ENCODE results near the gene SHB. TPM values are rescaled to one million over a fixed set of nuclear protein-coding genes. Genes with fewer than 3 reads are reported as not detected.

Gene SHB
- total RNA-seq, 1 experiment from 2014 or later = 29.6 TPM

DNA sequence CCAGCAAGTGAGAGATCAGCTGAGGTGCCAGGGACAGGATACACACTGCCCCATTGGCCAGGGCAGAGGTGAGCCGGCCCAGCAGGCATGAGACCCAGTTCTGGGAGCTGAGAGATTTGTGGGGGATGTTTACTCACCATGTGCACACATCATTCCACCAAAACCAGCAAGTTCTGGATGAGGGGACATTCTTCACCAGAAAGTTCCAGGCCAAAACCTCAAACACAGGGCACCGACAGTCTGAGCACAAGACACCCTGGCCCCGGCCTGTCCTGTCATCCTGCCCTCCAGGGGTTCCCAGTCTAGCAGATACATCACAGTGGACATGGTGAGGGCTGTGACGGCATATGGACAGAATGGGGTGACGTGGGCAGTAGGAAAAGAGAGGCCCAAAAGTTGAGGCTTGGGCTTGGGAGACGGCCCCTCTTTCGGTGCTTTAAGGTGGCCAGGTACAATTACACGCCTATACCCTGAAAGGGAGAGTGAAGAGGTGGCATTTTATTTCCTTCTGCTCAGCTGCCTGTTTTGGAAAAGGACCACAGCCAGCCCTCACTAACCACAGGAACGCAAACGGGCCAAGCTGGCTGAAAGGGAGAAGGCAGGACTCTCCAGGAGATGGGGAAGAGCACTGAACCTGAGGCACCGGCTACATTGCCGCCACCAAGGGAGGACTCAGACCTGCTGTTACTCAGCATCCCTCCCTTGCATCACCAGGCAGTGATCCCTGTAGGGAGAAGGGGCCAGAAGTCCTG is 64.0 kb downstream of the SHB start:
- no peaks in the 10 kb centered on the region for H3K9me3 Mint-ChIP-seq (ENCODE audit: unreplicated experiment)
- CTCF ChIA-PET = interaction anchor here (0.6 to 1.7 kb wide), 4 partner anchors 8 to 84 kb away, joined by 3 to 5 read pairs (median 3); no protein-coding TSS in a partner anchor
- H3K27me3 Mint-ChIP-seq (ENCODE audit: insufficient read depth, unreplicated experiment) = no peaks in the 10 kb centered on the region
- intact Hi-C loops (cut with micrococcal nuclease) = loop anchor here (5.0 kb wide), 1 partner anchor 83 kb away; no protein-coding TSS in a partner anchor
- no TSS peak for BruUV-seq (replicated peaks)
- TF ChIP-seq, protein P1, sequence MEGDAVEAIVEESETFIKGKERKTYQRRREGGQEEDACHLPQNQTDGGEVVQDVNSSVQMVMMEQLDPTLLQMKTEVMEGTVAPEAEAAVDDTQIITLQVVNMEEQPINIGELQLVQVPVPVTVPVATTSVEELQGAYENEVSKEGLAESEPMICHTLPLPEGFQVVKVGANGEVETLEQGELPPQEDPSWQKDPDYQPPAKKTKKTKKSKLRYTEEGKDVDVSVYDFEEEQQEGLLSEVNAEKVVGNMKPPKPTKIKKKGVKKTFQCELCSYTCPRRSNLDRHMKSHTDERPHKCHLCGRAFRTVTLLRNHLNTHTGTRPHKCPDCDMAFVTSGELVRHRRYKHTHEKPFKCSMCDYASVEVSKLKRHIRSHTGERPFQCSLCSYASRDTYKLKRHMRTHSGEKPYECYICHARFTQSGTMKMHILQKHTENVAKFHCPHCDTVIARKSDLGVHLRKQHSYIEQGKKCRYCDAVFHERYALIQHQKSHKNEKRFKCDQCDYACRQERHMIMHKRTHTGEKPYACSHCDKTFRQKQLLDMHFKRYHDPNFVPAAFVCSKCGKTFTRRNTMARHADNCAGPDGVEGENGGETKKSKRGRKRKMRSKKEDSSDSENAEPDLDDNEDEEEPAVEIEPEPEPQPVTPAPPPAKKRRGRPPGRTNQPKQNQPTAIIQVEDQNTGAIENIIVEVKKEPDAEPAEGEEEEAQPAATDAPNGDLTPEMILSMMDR (IDR thresholded peaks at IDR 0.05; ENCODE audit: unreplicated experiment) = no peak
- DNase-seq (ENCODE audit: unreplicated experiment) = no peak
- peak overlapping the region; percentile 70 for H3K27ac Mint-ChIP-seq (ENCODE audit: low read depth, unreplicated experiment)
- H3K4me3 Mint-ChIP-seq (ENCODE audit: unreplicated experiment) = no peak overlapping the region
- H3K36me3 Mint-ChIP-seq (ENCODE audit: insufficient read depth, unreplicated experiment) = no peaks in the 10 kb centered on the region
- H3K4me1 Mint-ChIP-seq (ENCODE audit: insufficient read depth, unreplicated experiment) = peaks cover 46% of the 10 kb centered on the region
- POLR2A ChIA-PET = interaction anchor here (1.4 to 1.8 kb wide), 3 partner anchors 10 to 43 kb away, joined by 3 to 11 read pairs (median 4); no protein-coding TSS in a partner anchor

GRCh38 chr9:38003946-38004808 is 64.8 kb downstream of the SHB start:
- Mint-ChIP-seq H3K4me1 (ENCODE audit: insufficient read depth, unreplicated experiment) (peaks cover 51% of the 10 kb centered on the region), H3K9me3 (ENCODE audit: unreplicated experiment) (no peaks in the 10 kb centered on the region), H3K4me3 (ENCODE audit: unreplicated experiment) (no peak overlapping the region), H3K36me3 (ENCODE audit: insufficient read depth, unreplicated experiment) (no peaks in the 10 kb centered on the region), H3K27ac (ENCODE audit: low read depth, unreplicated experiment) (peak overlapping the region; percentile 70), H3K27me3 (ENCODE audit: insufficient read depth, unreplicated experiment) (no peaks in the 10 kb centered on the region)
- no peak for DNase-seq (ENCODE audit: unreplicated experiment)
- ChIA-PET POLR2A (no interaction called here), CTCF (interaction anchor here (0.7 to 1.7 kb wide), 5 partner anchors 8 to 84 kb away, joined by 3 to 5 read pairs (median 3); no protein-coding TSS in a partner anchor)
- no TSS peak for BruUV-seq (replicated peaks)
- TF ChIP-seq, protein P1 (IDR thresholded peaks at IDR 0.05; ENCODE audit: unreplicated experiment) = no peak
- intact Hi-C loops (cut with micrococcal nuclease) = no loop called here

DNA sequence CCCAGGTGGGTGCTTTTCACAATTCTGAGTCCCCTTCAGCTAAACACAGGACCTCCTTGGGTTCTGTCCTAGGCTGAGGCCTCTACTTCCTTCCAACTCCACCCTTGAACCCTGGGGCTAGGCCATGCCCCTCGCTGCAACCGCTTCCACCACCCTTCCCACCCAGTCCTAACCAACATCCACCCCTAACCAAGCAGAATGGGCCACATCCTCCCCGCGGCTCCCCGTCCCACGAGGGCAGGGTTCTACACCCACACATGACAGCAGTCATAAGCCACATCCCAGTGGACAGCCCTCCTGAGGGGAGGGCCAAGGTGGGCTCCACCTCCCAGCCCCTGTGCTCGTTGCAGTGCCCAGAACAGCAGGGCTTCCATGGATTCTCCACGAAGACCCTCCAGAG is 65.8 kb downstream of the SHB start:
- BruUV-seq (replicated peaks) = no TSS peak
- TF ChIP-seq, protein P1 (IDR thresholded peaks at IDR 0.05; ENCODE audit: unreplicated experiment) = no peak
- H3K4me3 Mint-ChIP-seq (ENCODE audit: unreplicated experiment) = no peak overlapping the region
- CTCF ChIA-PET = interaction anchor here (0.7 to 1.7 kb wide), 3 partner anchors 11 to 85 kb away, joined by 3 to 5 read pairs (median 3); no protein-coding TSS in a partner anchor
- no peaks in the 10 kb centered on the region for H3K9me3 Mint-ChIP-seq (ENCODE audit: unreplicated experiment)
- H3K27me3 Mint-ChIP-seq (ENCODE audit: insufficient read depth, unreplicated experiment) = no peaks in the 10 kb centered on the region
- DNase-seq (ENCODE audit: unreplicated experiment) = no peak
- no peaks in the 10 kb centered on the region for H3K36me3 Mint-ChIP-seq (ENCODE audit: insufficient read depth, unreplicated experiment)
- peaks cover 48% of the 10 kb centered on the region for H3K4me1 Mint-ChIP-seq (ENCODE audit: insufficient read depth, unreplicated experiment)
- no peak overlapping the region for H3K27ac Mint-ChIP-seq (ENCODE audit: low read depth, unreplicated experiment)
- POLR2A ChIA-PET = interaction anchor here (0.7 kb wide), 1 partner anchor 90 kb away, joined by 3 read pairs; no protein-coding TSS in a partner anchor
- intact Hi-C loops (cut with micrococcal nuclease) = no loop called here

- CTCF ChIA-PET = interaction anchor here (0.5 to 0.8 kb wide), 3 partner anchors 35 to 68 kb away, joined by 3 read pairs; no protein-coding TSS in a partner anchor
- intact Hi-C loops (cut with micrococcal nuclease) = no loop called here
These were observed 67.6 kb downstream of the SHB start for GRCh38 chr9:38001430-38001829.

More at GRCh38 chr9:38001430-38001829, 67.6 kb downstream of the SHB start:
- H3K4me3 Mint-ChIP-seq (ENCODE audit: unreplicated experiment) = no peak overlapping the region
- no peak overlapping the region for H3K27ac Mint-ChIP-seq (ENCODE audit: low read depth, unreplicated experiment)
- peaks cover 41% of the 10 kb centered on the region for H3K4me1 Mint-ChIP-seq (ENCODE audit: insufficient read depth, unreplicated experiment)
- BruUV-seq (replicated peaks) = no TSS peak
- H3K27me3 Mint-ChIP-seq (ENCODE audit: insufficient read depth, unreplicated experiment) = no peaks in the 10 kb centered on the region
- no peaks in the 10 kb centered on the region for H3K36me3 Mint-ChIP-seq (ENCODE audit: insufficient read depth, unreplicated experiment)
- TF ChIP-seq, protein P1 (IDR thresholded peaks at IDR 0.05; ENCODE audit: unreplicated experiment) = no peak
- no peak for DNase-seq (ENCODE audit: unreplicated experiment)
- H3K9me3 Mint-ChIP-seq (ENCODE audit: unreplicated experiment) = no peaks in the 10 kb centered on the region
- POLR2A ChIA-PET = no interaction called here
